Neural crest cell (in vitro differentiated cells): ENCODE results near the gene RUNX2. TPM values are rescaled to one million over a fixed set of nuclear protein-coding genes. Genes with fewer than 3 reads are reported as not detected.
A peak's percentile ranks its signal among the peaks of the same experiment; 100 is the strongest.

Source experiments
- DNase-seq: peaks from one replicate; pipeline ENCODE4 v3.0.0; 2021; ENCODE audit warnings: low read depth, mixed read lengths, low spot score
- H3K27ac Mint-ChIP-seq: one replicate; pipeline ENCODE4 v1.8.0; 2021; ENCODE audit warnings: mild to moderate bottlenecking, mixed read lengths; ENCODE audit not compliant: unreplicated experiment
- H3K27me3 Mint-ChIP-seq: 2 replicates; pipeline ENCODE4 v1.8.0; 2021; ENCODE audit warnings: low read depth, mild to moderate bottlenecking, mixed read lengths
- H3K36me3 Mint-ChIP-seq: 2 replicates; pipeline ENCODE4 v1.8.0; 2021; ENCODE audit warnings: low read depth, mild to moderate bottlenecking, mixed read lengths
- H3K4me1 Mint-ChIP-seq: 2 replicates; pipeline ENCODE4 v1.8.0; 2021; ENCODE audit warnings: mixed read lengths
- H3K4me3 Mint-ChIP-seq: one replicate; pipeline ENCODE4 v1.8.0; 2021; ENCODE audit warnings: mild to moderate bottlenecking, mixed read lengths
- H3K9me3 Mint-ChIP-seq: 2 replicates; pipeline ENCODE4 v1.8.0; 2021; ENCODE audit warnings: mixed read lengths
- total RNA-seq: library from RNA; stranded (reverse); gene quantifications from 2 replicates; pipeline ENCODE4 v1.2.1, GENCODE V29; 2021
- TF ChIP-seq, protein P1 (sequence below): fragments of 200-600 bp; sonication (generic); conservative IDR thresholded peaks from 2 replicates; pipeline ENCODE4 v1.5.0; 2021; ENCODE audit warnings: antibody characterized with exemption, mild to moderate bottlenecking

The RUNX2 gene
- total RNA-seq, 1 donor from 2014 or later: 0.16 TPM

DNA sequence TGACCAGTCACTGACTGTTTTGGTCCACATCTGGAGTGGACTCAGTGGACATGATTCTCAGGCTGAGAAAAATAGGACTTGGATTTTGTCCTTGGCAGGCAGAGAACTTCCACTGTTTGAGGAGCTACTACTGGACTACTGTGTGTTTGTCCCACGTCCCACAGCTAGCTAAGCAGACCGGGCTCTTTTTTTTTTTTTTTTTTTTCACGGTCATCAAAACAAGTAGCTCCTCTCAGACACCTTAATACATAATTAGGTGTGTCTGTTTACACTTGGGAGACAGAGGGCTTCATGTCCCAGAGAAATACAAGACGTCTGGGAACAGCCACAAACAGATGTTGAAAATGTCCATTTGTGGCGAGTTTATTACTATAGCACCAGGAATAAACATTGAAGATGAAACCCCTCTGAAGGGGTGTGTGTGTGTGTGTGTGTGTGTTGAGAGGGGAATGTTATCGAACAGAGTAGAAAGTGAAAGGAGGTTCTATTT is 204.6 kb downstream of the RUNX2 start:
- DNase-seq: no peak
- TF ChIP-seq, protein P1, sequence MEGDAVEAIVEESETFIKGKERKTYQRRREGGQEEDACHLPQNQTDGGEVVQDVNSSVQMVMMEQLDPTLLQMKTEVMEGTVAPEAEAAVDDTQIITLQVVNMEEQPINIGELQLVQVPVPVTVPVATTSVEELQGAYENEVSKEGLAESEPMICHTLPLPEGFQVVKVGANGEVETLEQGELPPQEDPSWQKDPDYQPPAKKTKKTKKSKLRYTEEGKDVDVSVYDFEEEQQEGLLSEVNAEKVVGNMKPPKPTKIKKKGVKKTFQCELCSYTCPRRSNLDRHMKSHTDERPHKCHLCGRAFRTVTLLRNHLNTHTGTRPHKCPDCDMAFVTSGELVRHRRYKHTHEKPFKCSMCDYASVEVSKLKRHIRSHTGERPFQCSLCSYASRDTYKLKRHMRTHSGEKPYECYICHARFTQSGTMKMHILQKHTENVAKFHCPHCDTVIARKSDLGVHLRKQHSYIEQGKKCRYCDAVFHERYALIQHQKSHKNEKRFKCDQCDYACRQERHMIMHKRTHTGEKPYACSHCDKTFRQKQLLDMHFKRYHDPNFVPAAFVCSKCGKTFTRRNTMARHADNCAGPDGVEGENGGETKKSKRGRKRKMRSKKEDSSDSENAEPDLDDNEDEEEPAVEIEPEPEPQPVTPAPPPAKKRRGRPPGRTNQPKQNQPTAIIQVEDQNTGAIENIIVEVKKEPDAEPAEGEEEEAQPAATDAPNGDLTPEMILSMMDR: no peak
- Mint-ChIP-seq H3K27me3 (no peaks in the 10 kb centered on the region), H3K27ac (no peak overlapping the region), H3K4me3 (no peak overlapping the region), H3K4me1 (peaks cover 13% of the 10 kb centered on the region), H3K9me3 (peaks cover 1% of the 10 kb centered on the region), H3K36me3 (no peaks in the 10 kb centered on the region)

DNA sequence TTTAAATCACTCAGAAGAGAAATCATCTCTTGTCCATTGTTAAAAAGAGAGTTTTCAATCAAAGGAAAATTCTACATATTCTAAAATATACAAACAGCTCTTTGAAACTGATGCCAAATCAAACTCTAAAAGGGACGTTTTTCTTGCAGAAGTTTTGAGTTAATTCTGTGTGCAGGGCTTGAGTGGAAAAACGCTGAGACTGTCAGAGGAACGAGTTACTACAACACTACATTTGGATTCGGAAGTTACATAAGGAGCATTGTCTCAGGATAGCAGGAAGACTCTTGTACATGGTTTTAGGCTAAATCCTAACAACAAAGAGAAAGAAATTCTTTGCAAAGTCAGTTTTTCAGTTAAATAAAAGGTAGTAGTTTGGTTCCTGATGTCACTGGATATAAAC is 205.3 kb downstream of the RUNX2 start:
- TF ChIP-seq, protein P1: no peak
- Mint-ChIP-seq H3K36me3 (no peaks in the 10 kb centered on the region), H3K27ac (no peak overlapping the region), H3K27me3 (no peaks in the 10 kb centered on the region), H3K4me1 (peaks cover 14% of the 10 kb centered on the region), H3K9me3 (no peaks in the 10 kb centered on the region), H3K4me3 (no peak overlapping the region)
- no peak for DNase-seq

DNA sequence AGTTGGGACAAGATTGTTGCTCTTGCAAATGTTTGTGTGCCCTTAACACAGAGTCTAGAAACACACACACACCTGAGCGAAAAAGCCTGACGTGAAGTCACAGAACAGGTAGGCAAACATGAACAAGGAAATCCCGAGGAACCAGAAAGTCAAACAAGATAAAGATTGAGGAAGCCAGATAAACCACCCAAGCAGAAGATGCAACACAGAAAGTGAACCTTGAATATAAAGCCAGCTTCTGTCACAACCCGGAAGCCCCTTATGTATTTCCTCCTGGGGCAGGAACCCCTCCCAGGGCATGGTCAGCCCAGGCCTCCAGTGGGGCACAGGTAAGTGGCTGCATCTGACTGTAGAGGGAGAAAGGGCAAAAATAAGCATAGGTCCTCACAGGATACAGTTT is 207.8 kb downstream of the RUNX2 start:
- TF ChIP-seq, protein P1: no peak
- Mint-ChIP-seq H3K36me3 (no peaks in the 10 kb centered on the region), H3K9me3 (no peaks in the 10 kb centered on the region), H3K27ac (no peak overlapping the region), H3K4me1 (peaks cover 22% of the 10 kb centered on the region), H3K27me3 (no peaks in the 10 kb centered on the region), H3K4me3 (no peak overlapping the region)
- DNase-seq: no peak

DNA sequence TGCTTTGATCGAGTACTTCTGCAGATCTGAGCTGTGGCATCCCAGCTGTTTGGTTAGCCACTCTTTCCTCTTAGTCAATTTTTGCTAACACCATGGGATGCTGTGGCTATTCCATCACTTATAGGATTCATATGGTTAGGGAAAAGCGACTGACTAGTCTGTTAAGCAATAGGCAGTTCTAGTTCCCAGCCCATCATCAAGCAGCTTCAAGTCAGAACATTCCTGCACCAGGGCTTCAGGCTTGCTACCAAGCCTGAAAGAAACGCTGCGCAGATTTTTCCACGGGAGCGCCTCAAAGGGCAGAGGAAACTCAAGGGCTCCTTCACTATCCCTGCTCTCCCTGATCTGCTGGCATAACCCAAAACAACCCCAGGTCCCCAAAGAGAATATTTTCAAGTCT is 209.4 kb downstream of the RUNX2 start:
- H3K4me3 Mint-ChIP-seq: no peak overlapping the region
- no peaks in the 10 kb centered on the region for H3K36me3 Mint-ChIP-seq
- TF ChIP-seq, protein P1: no peak
- no peaks in the 10 kb centered on the region for H3K27me3 Mint-ChIP-seq
- H3K9me3 Mint-ChIP-seq: no peaks in the 10 kb centered on the region
- no peak for DNase-seq
- H3K27ac Mint-ChIP-seq: no peak overlapping the region
- H3K4me1 Mint-ChIP-seq: peaks cover 21% of the 10 kb centered on the region

DNA sequence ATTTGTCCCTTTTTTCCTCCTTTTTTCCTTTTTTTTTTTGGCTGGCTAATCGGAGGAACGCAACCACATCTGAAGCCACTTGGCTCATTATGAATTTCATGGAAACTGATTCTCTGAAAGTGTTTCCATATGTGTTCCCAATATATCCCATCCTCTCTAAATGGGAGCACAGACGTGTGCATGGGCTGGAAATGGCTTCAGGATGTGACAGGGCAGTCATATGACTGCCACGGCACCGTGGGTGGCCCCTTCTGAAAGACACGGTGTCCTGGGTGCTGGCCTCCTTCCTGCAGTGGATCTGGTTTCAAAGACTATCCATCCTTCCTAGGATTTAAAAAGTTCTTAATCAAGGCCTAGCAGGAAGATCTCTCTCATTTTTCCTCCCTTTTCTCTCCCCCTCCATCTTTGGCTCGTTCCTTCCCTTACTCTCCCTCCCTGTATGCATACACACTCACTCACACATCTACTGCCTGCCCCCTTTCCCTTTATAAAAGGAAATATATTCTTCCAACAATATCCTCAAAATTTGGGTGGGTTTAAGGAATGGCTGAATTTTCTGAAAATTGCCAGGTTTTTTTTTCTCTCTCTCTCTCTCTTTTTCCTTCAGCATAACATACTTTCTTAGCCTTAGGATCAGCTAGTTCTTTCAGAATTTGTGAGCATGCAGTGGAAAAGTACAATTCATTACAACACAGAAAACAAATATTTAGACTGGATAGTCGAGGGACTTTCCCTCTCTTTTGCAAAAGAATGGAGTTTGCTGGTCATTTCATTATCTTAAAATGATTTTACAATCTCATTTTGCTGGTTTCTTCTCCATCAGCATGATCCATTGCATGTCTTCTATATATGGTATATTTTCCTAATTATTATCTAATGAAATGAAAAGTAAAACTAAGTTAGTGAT is 210.8 kb downstream of the RUNX2 start:
- H3K9me3 Mint-ChIP-seq: no peaks in the 10 kb centered on the region
- H3K4me1 Mint-ChIP-seq: peaks cover 9% of the 10 kb centered on the region
- no peak overlapping the region for H3K4me3 Mint-ChIP-seq
- DNase-seq: no peak
- H3K27me3 Mint-ChIP-seq: no peaks in the 10 kb centered on the region
- TF ChIP-seq, protein P1: no peak
- no peaks in the 10 kb centered on the region for H3K36me3 Mint-ChIP-seq
- peak overlapping the region; percentile 85 for H3K27ac Mint-ChIP-seq
